Esophagus muscularis mucosa (tissue), 4 donors: ENCODE results near the gene MAPK7. TPM values are rescaled to one million over a fixed set of nuclear protein-coding genes. Genes with fewer than 3 reads are reported as not detected.

ENCODE experiments used
- DNase-seq: peaks from one replicate; pipeline ENCODE4 v3.0.0-alpha.2; 2017; ENCODE audit errors: extremely low spot score
- H3K27ac ChIP-seq, 4 donors: fragments of 200-600 bp; sonication (generic); replicated peaks in 1 of 4; 1 replicate in 3 of 4; 2 replicates in 1 of 4; pipeline ENCODE4 v1.5.1; 2016 to 2019; ENCODE audit warnings: mild to moderate bottlenecking in 1 of 4
- H3K27me3 ChIP-seq, 4 donors: fragments of 200-600 bp; sonication (generic); one replicate each; pipeline versions ENCODE4 v1.5.1 to v1.6.0; 2016 to 2019
- H3K36me3 ChIP-seq, 4 donors: fragments of 200-600 bp; sonication (generic); one replicate each; pipeline ENCODE4 v1.5.1; 2016 to 2019
- H3K4me1 ChIP-seq, 4 donors: fragments of 200-600 bp; sonication (generic); one replicate each; pipeline ENCODE4 v1.5.1; 2016 to 2019
- H3K4me3 ChIP-seq, 4 donors: fragments of 200-600 bp; sonication (generic); 1 replicate in 2 of 4; 2 replicates in 2 of 4; pipeline ENCODE4 v1.5.1; 2016 to 2019; ENCODE audit warnings: mild to moderate bottlenecking in 4 of 4, moderate library complexity in 1 of 4
- H3K9me3 ChIP-seq, 4 donors: fragments of 200-600 bp; sonication (generic); 1 replicate in 3 of 4; 2 replicates in 1 of 4; pipeline ENCODE4 v1.5.1; 2016 to 2019
- CTCF ChIP-seq, 3 experiments: fragments of 200-600 bp in 2 of 3; fragments of 450-650 bp in 1 of 3; sonication (generic) in 2 of 3; IDR thresholded peaks; one replicate each; pipeline ENCODE4 v1.5.1; 2017 to 2019; ENCODE audit warnings: antibody characterized with exemption in 3 of 3, mild to moderate bottlenecking in 2 of 3, moderate library complexity in 1 of 3
- EP300 ChIP-seq: sonication (generic); formaldehyde crosslinking; IDR thresholded peaks from one replicate; pipeline ENCODE4 v1.6.1; 2017; ENCODE audit warnings: antibody characterized with exemption
- POLR2A ChIP-seq: fragments of 450-650 bp; IDR thresholded peaks from one replicate; pipeline ENCODE4 v1.6.1; 2017; ENCODE audit warnings: antibody characterized with exemption, moderate library complexity, mild to moderate bottlenecking, low read depth
- POLR2AphosphoS5 ChIP-seq, 2 donors: sonication (generic); formaldehyde crosslinking; IDR thresholded peaks; one replicate each; pipeline ENCODE4 v1.6.1; 2017; ENCODE audit warnings: antibody characterized with exemption in 2 of 2
- whole genome bisulfite sequencing: methylation state at CpG from one replicate; pipeline ENCODE4 v1.1.5; 2018; 5-methylcytosine and 5-hydroxymethylcytosine counted together
- intact Hi-C: fragments of 100-400 bp; cut with DNase I; formaldehyde crosslinking; loops from one replicate; pipeline ENCODE4 v1.15.1; 2023
- total RNA-seq, 4 donors: library from RNA; depleted of rRNA; stranded (reverse); fragments of >200 nt; gene quantifications; one replicate each; pipeline versions ENCODE4 v1.1.0 to v1.2.1, GENCODE V29; 2016

The MAPK7 gene
- total RNA-seq, 4 donors from 2014 or later = 26.3 to 41.4 (median 33.2) TPM

DNA sequence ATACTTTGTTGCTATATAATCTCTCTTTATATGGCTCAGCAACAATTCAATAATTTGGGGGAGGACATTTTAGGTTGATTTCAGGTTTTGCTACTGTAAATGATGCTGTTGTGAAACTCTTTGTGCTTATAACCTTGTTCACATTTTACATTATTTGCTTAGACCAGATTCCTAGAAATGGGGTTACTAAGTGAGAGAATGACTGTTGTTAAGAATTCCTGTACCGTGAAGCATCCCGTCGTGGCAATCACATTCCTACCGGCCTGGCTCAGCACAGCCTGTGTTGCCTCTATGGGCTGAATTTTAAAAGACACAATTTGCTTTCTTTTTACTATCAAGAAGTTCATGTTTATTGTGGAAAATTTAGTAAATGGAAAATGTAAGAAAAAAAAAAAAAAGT is 47.2 kb upstream of the MAPK7 start:
- Histone ChIP-seq H3K27ac (peak overlapping the region in 1 of 4 donors; percentile 14), H3K4me1 (peaks cover 0 to 8% (median 2%) of the 10 kb centered on the region in 4 donors), H3K9me3 (no peaks in the 10 kb centered on the region), H3K4me3 (no peak overlapping the region), H3K36me3 (peaks cover 0 to 73% (median 53%) of the 10 kb centered on the region in 4 donors), H3K27me3 (no peaks in the 10 kb centered on the region)
- intact Hi-C loops = no loop called here
- TF ChIP-seq CTCF (IDR thresholded peaks at IDR 0.05) = no peak
- TF ChIP-seq POLR2A = no peak
- no peak for TF ChIP-seq EP300
- no peak for TF ChIP-seq POLR2AphosphoS5 (IDR thresholded peaks at IDR 0.05)
- WGBS = 42% methylated on average over 4 of the region's 4 CpGs
- no peak for DNase-seq

DNA sequence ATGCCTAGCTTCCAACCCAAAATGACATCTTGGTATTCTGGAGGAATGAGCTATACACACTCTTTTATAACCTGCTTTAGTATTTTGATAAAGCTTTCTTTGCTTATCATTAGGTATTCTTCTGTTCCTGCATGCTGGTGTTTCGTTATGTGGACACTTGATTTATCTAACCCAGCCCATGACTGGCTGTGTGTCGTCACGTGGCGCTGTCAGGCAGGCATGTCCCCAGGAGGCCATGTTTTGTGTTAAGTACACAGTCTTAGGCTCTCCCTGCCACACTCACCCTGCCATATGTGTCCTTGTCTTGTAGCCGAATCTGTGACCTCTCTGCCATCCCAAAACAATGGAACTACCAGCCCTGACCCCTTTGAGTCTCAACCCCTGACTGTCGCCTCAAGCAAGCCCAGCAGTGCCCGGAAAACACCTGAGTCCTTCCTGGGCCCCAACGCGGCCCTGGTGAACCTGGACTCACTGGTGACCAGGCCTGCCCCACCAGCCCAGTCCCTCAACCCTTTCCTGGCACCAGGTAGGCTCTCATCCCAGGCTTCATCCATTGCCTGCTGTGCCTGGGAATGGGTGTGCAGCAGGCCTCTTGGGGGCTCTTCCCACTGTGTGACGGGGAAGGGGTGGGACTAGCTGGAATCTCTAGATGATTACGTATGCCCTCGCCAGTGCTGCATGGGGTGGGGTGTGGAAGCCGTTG is 46.6 kb upstream of the MAPK7 start:
- Histone ChIP-seq H3K4me3 (no peak overlapping the region), H3K27me3 (no peaks in the 10 kb centered on the region), H3K9me3 (no peaks in the 10 kb centered on the region), H3K4me1 (peaks cover 0 to 14% (median 4%) of the 10 kb centered on the region in 4 donors), H3K36me3 (peaks cover 0 to 76% (median 54%) of the 10 kb centered on the region in 4 donors), H3K27ac (no peak overlapping the region)
- TF ChIP-seq POLR2A = no peak
- no peak for TF ChIP-seq EP300
- no peak for TF ChIP-seq CTCF (IDR thresholded peaks at IDR 0.05)
- no peak for TF ChIP-seq POLR2AphosphoS5 (IDR thresholded peaks at IDR 0.05)
- 88% methylated on average over 12 of the region's 13 CpGs for WGBS
- DNase-seq = no peak
- intact Hi-C loops = no loop called here

GRCh38 chr17:19332371-19333131 is 45.7 kb upstream of the MAPK7 start:
- no peak overlapping the region for H3K27ac ChIP-seq
- H3K36me3 ChIP-seq = peaks cover 0 to 76% (median 49%) of the 10 kb centered on the region in 4 donors
- 78% methylated on average over 6 of the region's 6 CpGs for WGBS
- no peak overlapping the region for H3K4me3 ChIP-seq
- no peaks in the 10 kb centered on the region for H3K27me3 ChIP-seq
- TF ChIP-seq POLR2A (no peak), CTCF (IDR thresholded peaks at IDR 0.05) (no peak), EP300 (no peak), POLR2AphosphoS5 (IDR thresholded peaks at IDR 0.05) (no peak)
- no peaks in the 10 kb centered on the region for H3K9me3 ChIP-seq
- intact Hi-C loops = no loop called here
- no peak for DNase-seq
- peaks cover 4 to 22% (median 12%) of the 10 kb centered on the region in 4 donors for H3K4me1 ChIP-seq

- TF ChIP-seq CTCF (IDR thresholded peaks at IDR 0.05) (no peak), POLR2AphosphoS5 (IDR thresholded peaks at IDR 0.05) (no peak), EP300 (no peak), POLR2A (no peak)
- WGBS = 100% methylated on average over 1 of the region's 1 CpG
Observed at GRCh38 chr17:19333132-19333440, 45.2 kb upstream of the MAPK7 start.

More at GRCh38 chr17:19333132-19333440, 45.2 kb upstream of the MAPK7 start:
- Histone ChIP-seq H3K4me3 (no peak overlapping the region), H3K36me3 (peaks cover 0 to 71% (median 48%) of the 10 kb centered on the region in 4 donors), H3K9me3 (no peaks in the 10 kb centered on the region), H3K27ac (no peak overlapping the region), H3K4me1 (peaks cover 10 to 28% (median 17%) of the 10 kb centered on the region in 4 donors), H3K27me3 (no peaks in the 10 kb centered on the region)
- no peak for DNase-seq
- intact Hi-C loops = no loop called here
